ENCODE data around the gene CCNG2. TPM values are rescaled to one million over a fixed set of nuclear protein-coding genes. Genes with fewer than 3 reads are reported as not detected.

The CCNG2 gene
- total RNA-seq, 1 experiment from 2014 or later, result 25.6 TPM

DNA sequence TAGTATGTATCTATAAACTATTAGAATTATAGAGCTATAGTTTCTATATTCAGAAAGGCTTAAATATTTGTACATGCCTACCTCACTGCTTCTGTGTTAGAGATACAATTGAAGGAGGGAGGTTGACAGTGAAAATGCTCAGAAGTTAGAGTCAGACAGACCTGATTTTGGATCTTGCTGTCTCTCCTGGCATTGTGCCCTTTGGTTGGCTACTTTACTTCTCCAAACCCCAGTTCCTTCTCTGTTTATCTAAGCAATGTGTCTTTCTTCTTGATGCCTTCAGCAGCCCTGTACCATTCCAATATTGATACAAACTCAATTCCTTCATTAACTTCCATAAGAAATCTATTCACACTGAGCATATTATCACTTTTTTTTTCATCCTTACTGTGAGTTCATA lies 28.7 kb downstream of the CCNG2 start:
- Histone ChIP-seq H3K9me3 (no peaks in the 10 kb centered on the region), H3K4me3 (ENCODE audit: low read depth, low read length) (no peak overlapping the region), H3K4me1 (peaks cover 11% of the 10 kb centered on the region), H3K36me3 (ENCODE audit: control insufficient read depth, insufficient read depth, low read length) (no peaks in the 10 kb centered on the region), H3K27me3 (replicated peaks; ENCODE audit: control insufficient read depth, insufficient read depth, low read length) (no peaks in the 10 kb centered on the region)
- intact Hi-C loops (cut with micrococcal nuclease; ENCODE audit: unreplicated experiment), result no loop called here
- H3K36me3 Mint-ChIP-seq (ENCODE audit: insufficient read depth, unreplicated experiment), result no peaks in the 10 kb centered on the region
- no TSS peak for BruUV-seq (replicated peaks)
- H3K4me1 Mint-ChIP-seq (ENCODE audit: low read depth, unreplicated experiment), result peaks cover 8% of the 10 kb centered on the region
- DNase-seq, result no peak
- ChIA-PET POLR2A (no interaction called here), CTCF (no interaction called here)
- H3K27me3 Mint-ChIP-seq (ENCODE audit: insufficient read depth, unreplicated experiment), result peaks cover 4% of the 10 kb centered on the region
- H3K4me3 Mint-ChIP-seq (ENCODE audit: unreplicated experiment), result no peak overlapping the region
- H3K27ac Mint-ChIP-seq (ENCODE audit: unreplicated experiment), result no peak overlapping the region
- no peaks in the 10 kb centered on the region for H3K9me3 Mint-ChIP-seq (ENCODE audit: unreplicated experiment)
- TF ChIP-seq, protein P1, sequence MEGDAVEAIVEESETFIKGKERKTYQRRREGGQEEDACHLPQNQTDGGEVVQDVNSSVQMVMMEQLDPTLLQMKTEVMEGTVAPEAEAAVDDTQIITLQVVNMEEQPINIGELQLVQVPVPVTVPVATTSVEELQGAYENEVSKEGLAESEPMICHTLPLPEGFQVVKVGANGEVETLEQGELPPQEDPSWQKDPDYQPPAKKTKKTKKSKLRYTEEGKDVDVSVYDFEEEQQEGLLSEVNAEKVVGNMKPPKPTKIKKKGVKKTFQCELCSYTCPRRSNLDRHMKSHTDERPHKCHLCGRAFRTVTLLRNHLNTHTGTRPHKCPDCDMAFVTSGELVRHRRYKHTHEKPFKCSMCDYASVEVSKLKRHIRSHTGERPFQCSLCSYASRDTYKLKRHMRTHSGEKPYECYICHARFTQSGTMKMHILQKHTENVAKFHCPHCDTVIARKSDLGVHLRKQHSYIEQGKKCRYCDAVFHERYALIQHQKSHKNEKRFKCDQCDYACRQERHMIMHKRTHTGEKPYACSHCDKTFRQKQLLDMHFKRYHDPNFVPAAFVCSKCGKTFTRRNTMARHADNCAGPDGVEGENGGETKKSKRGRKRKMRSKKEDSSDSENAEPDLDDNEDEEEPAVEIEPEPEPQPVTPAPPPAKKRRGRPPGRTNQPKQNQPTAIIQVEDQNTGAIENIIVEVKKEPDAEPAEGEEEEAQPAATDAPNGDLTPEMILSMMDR (IDR thresholded peaks at IDR 0.05; ENCODE audit: insufficient read depth in 1 of 2, low read depth in 1 of 2, low read length in 1 of 2, severe bottlenecking in 1 of 2, unreplicated experiment in 1 of 2), result no peak

DNA sequence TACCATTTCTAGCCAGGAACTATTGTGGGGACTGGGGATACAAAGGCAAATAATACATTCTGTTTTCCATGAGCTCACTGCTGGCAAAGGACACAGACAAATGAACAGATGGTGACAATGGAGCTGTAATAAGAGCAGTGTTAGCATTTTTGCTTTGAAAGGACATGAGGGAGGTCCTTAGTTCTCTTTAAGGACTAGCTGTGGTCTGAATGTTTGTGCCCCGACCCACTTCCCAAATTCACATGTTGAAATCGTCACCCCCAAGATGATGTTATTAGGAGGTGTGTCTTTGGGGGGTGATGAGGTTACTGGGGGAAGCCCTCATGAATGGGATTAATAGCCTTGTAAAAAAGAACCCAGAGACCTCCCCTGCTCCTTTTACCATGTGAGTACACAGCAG lies 30.3 kb downstream of the CCNG2 start:
- no TSS peak for BruUV-seq (replicated peaks)
- no peaks in the 10 kb centered on the region for H3K9me3 Mint-ChIP-seq (ENCODE audit: unreplicated experiment)
- POLR2A ChIA-PET, result no interaction called here
- no peak overlapping the region for H3K4me3 ChIP-seq (ENCODE audit: low read depth, low read length)
- H3K27ac Mint-ChIP-seq (ENCODE audit: unreplicated experiment), result no peak overlapping the region
- no peak for DNase-seq
- TF ChIP-seq, protein P1 (IDR thresholded peaks at IDR 0.05; ENCODE audit: insufficient read depth in 1 of 2, low read depth in 1 of 2, low read length in 1 of 2, severe bottlenecking in 1 of 2, unreplicated experiment in 1 of 2), result no peak
- H3K27me3 Mint-ChIP-seq (ENCODE audit: insufficient read depth, unreplicated experiment), result peaks cover 4% of the 10 kb centered on the region
- no peaks in the 10 kb centered on the region for H3K36me3 Mint-ChIP-seq (ENCODE audit: insufficient read depth, unreplicated experiment)
- H3K36me3 ChIP-seq (ENCODE audit: control insufficient read depth, insufficient read depth, low read length), result no peaks in the 10 kb centered on the region
- H3K4me1 ChIP-seq, result peaks cover 13% of the 10 kb centered on the region
- H3K27me3 ChIP-seq (replicated peaks; ENCODE audit: control insufficient read depth, insufficient read depth, low read length), result no peaks in the 10 kb centered on the region
- H3K4me1 Mint-ChIP-seq (ENCODE audit: low read depth, unreplicated experiment), result peaks cover 8% of the 10 kb centered on the region
- CTCF ChIA-PET, result no interaction called here
- intact Hi-C loops (cut with micrococcal nuclease; ENCODE audit: unreplicated experiment), result no loop called here
- H3K4me3 Mint-ChIP-seq (ENCODE audit: unreplicated experiment), result no peak overlapping the region
- H3K9me3 ChIP-seq, result no peaks in the 10 kb centered on the region

DNA sequence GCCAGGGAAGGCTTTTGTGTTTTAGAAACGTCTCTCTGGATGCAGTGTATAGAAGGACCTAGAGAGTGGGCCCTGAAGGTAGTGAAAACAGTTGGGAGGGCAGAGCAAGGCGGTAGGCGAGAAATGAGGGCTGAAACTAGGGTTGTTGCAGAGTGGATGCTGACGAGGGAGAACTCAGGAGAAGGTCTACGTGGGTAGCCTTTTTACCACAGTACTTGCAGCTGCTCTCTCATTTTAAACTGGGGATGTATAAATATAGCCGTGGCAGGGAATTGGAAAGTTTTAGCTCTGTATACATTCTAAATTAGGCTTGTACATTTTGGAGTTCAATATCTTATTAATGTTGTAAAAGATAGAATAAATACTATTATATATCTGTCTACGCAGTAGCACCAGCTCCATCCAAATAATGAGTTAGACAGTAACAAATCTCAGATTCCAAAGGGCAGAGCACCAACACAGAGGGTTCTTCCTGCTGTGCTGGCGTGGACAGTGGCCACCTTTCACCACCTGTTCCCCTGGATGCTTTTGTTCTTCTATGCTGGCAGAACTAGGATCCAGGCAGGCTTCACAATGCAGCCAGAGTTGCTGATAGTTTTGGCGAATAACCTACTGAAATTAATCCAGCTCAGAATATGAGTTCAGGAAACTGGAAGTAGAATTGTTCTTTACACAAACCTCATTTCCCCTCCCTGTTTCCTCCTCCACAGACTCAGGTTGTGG lies 31.7 kb downstream of the CCNG2 start:
- DNase-seq, result no peak
- H3K9me3 ChIP-seq, result no peaks in the 10 kb centered on the region
- H3K36me3 ChIP-seq (ENCODE audit: control insufficient read depth, insufficient read depth, low read length), result no peaks in the 10 kb centered on the region
- no TSS peak for BruUV-seq (replicated peaks)
- no peak overlapping the region for H3K27ac Mint-ChIP-seq (ENCODE audit: unreplicated experiment)
- H3K27me3 Mint-ChIP-seq (ENCODE audit: insufficient read depth, unreplicated experiment), result peaks cover 2% of the 10 kb centered on the region
- ChIA-PET POLR2A (no interaction called here), CTCF (interaction anchor here (1.3 kb wide), 1 partner anchor 15 kb away, joined by 4 read pairs; no protein-coding TSS in a partner anchor)
- intact Hi-C loops (cut with micrococcal nuclease; ENCODE audit: unreplicated experiment), result no loop called here
- H3K9me3 Mint-ChIP-seq (ENCODE audit: unreplicated experiment), result no peaks in the 10 kb centered on the region
- peaks cover 13% of the 10 kb centered on the region for H3K4me1 ChIP-seq
- no peaks in the 10 kb centered on the region for H3K36me3 Mint-ChIP-seq (ENCODE audit: insufficient read depth, unreplicated experiment)
- TF ChIP-seq, protein P1 (IDR thresholded peaks at IDR 0.05; ENCODE audit: insufficient read depth in 1 of 2, low read depth in 1 of 2, low read length in 1 of 2, severe bottlenecking in 1 of 2, unreplicated experiment in 1 of 2), result no peak
- H3K4me3 Mint-ChIP-seq (ENCODE audit: unreplicated experiment), result no peak overlapping the region
- H3K27me3 ChIP-seq (replicated peaks; ENCODE audit: control insufficient read depth, insufficient read depth, low read length), result no peaks in the 10 kb centered on the region
- no peak overlapping the region for H3K4me3 ChIP-seq (ENCODE audit: low read depth, low read length)
- H3K4me1 Mint-ChIP-seq (ENCODE audit: low read depth, unreplicated experiment), result peaks cover 8% of the 10 kb centered on the region
